K562 (cell line): Measurements from ENCODE around the gene TEX47. TPM values are rescaled to one million over a fixed set of nuclear protein-coding genes. Genes with fewer than 3 reads are reported as not detected.

ENCODE experiments used
- CEBPG ChIP-seq, 3 experiments: fragments of 200-800 bp in 1 of 3; sonication (Bioruptor generic) in 1 of 3; sonication (generic) in 1 of 3; formaldehyde crosslinking in 1 of 3; IDR thresholded peaks in 2 of 3; conservative IDR thresholded peaks in 1 of 3; 2 replicates each; pipeline versions ENCODE4 v1.6.1 to v1.8.0; 2016 to 2022; ENCODE audit warnings: missing compliant biosample characterization in 2 of 3, missing genetic modification characterization in 2 of 3, mild to moderate bottlenecking in 1 of 3, missing genetic modification reagents in 1 of 3
- EGR1 ChIP-seq: fragments of 450-650 bp; conservative IDR thresholded peaks from 2 replicates; pipeline ENCODE4 v1.6.1; 2017; ENCODE audit warnings: mild to moderate bottlenecking
- ELF1 ChIP-seq: fragments of 200-800 bp; sonication (Bioruptor generic); IDR thresholded peaks from 2 replicates; pipeline ENCODE4 v1.6.1; 2016; ENCODE audit warnings: missing genetic modification characterization, missing compliant biosample characterization
- FOXA3 ChIP-seq, 2 experiments: fragments of 450-650 bp in 1 of 2; sonication (generic) in 1 of 2; formaldehyde crosslinking; IDR thresholded peaks in 1 of 2; conservative IDR thresholded peaks in 1 of 2; 2 replicates each; pipeline versions ENCODE4 v1.4.0 to v1.8.0; 2020 to 2022; ENCODE audit warnings: mild to moderate bottlenecking in 2 of 2, missing genetic modification reagents in 1 of 2
- JUND ChIP-seq, 2 experiments: IDR thresholded peaks; 2 replicates in 1 of 2; 3 replicates in 1 of 2; pipeline ENCODE4 v1.6.1; 2011; ENCODE audit warnings: borderline replicate concordance in 2 of 2, low read depth in 2 of 2, low read length in 2 of 2, improper control_type of control experiment in 1 of 2, missing biosample characterization in 1 of 2, missing genetic modification characterization in 1 of 2, missing genetic modification reagents in 1 of 2
- MAFG ChIP-seq: fragments of 450-650 bp; conservative IDR thresholded peaks from 2 replicates; pipeline ENCODE4 v1.6.1; 2016; ENCODE audit warnings: missing genetic modification characterization, missing compliant biosample characterization
- PHF20 ChIP-seq: fragments of 450-650 bp; IDR thresholded peaks from 2 replicates; pipeline ENCODE4 v1.6.1; 2018; ENCODE audit not compliant: partially characterized antibody
- POLR3G ChIP-seq: IDR thresholded peaks from 2 replicates; pipeline ENCODE4 v1.6.1; 2011; ENCODE audit not compliant: insufficient read length, insufficient replicate concordance; ENCODE audit errors: extremely low read depth
- RBBP5 ChIP-seq: fragments of 200-600 bp; sonication (generic); IDR thresholded peaks from 2 replicates; pipeline ENCODE4 v1.6.1; 2012; ENCODE audit warnings: borderline replicate concordance, mild to moderate bottlenecking, low read length, control low read depth, inconsistent platforms; ENCODE audit not compliant: insufficient read depth, poor library complexity, severe bottlenecking
- SIRT6 ChIP-seq: IDR thresholded peaks from one replicate; pipeline ENCODE4 v1.6.1; 2012; ENCODE audit warnings: low read depth, mild to moderate bottlenecking, control low read depth, inconsistent platforms, low read length, moderate library complexity
- SMAD3 ChIP-seq: fragments of 450-650 bp; formaldehyde crosslinking; conservative IDR thresholded peaks from 2 replicates; pipeline ENCODE4 v1.4.0; 2020; ENCODE audit warnings: mild to moderate bottlenecking
- ZBTB43 ChIP-seq: sonication (generic); formaldehyde crosslinking; IDR thresholded peaks from 2 replicates; pipeline ENCODE4 v1.8.0; 2023; ENCODE audit warnings: mild to moderate bottlenecking, missing genetic modification reagents
- ZNF197 ChIP-seq: fragments of 200-800 bp; sonication (Bioruptor generic); IDR thresholded peaks from 2 replicates; pipeline ENCODE4 v1.6.1; 2016; ENCODE audit warnings: low read depth, missing genetic modification characterization, missing compliant biosample characterization
- ZNF318 ChIP-seq, 2 experiments: fragments of 450-650 bp; IDR thresholded peaks; 2 replicates each; pipeline ENCODE4 v1.6.1; 2016; ENCODE audit warnings: mild to moderate bottlenecking in 2 of 2, borderline replicate concordance in 1 of 2, low read depth in 1 of 2, moderate library complexity in 1 of 2
- ZNF785 ChIP-seq: fragments of 250-450 bp; sonication (Bioruptor Pico); IDR thresholded peaks from 2 replicates; pipeline ENCODE4 v1.4.0; 2020; ENCODE audit warnings: mild to moderate bottlenecking
- polyA plus RNA-seq, 8 experiments: library from polyadenylated mRNA; depleted of rRNA in 4 of 8; stranded (reverse) in 5 of 8; unstranded in 3 of 8; fragments of >200 nt; fragmentation: Nextera tagmentation in 2 of 8; fragmentation: Illumina TruSeq in 1 of 8; extraction: Ambion mirVana in 2 of 8; extraction: Trizol in 1 of 8; gene quantifications; 2 replicates each; pipeline versions ENCODE4 v1.2.1 to v1.2.3, GENCODE V29; 2011 to 2014; ENCODE audit warnings: inconsistent platforms in 1 of 8, missing spikeins in 1 of 8
- total RNA-seq, 7 experiments: library from RNA; depleted of rRNA in 6 of 7; stranded (reverse); fragments of >200 nt in 6 of 7; fragmentation: Illumina TruSeq in 2 of 7; extraction: Trizol in 2 of 7; gene quantifications; 2 replicates each; pipeline versions ENCODE4 v1.2.1 to v1.2.3, GENCODE V29; 2011 to 2021; ENCODE audit warnings: low replicate concordance in 1 of 7

TEX47 gene
- total and polyA plus RNA-seq, 9 of the 15 experiments (the other 6 are each of a cell fraction or from before 2014, with no cell fraction given): not detected

- TF ChIP-seq SIRT6 (no peak), ZNF197 (CRISPR knock-in tag) (0 out of 2 replicates have a peak, but pooled peaks have one; percentile 18), ELF1 (no peak), EGR1 (no peak), JUND (IDR thresholded peaks at IDR 0.05; ENCODE audit: borderline replicate concordance, low read depth, low read length) (peak; percentile 38; the same call in 1 of the 2 replicates), JUND (tag; IDR thresholded peaks at IDR 0.05; ENCODE audit: borderline replicate concordance, low read depth, low read length) (no peak; the same call in 2 of the 3 replicates), PHF20 (no peak), CEBPG (CRISPR knock-in tag; IDR thresholded peaks at IDR 0.05) (no peak), CEBPG (tag; conservative IDR thresholded peaks at IDR 0.05 in 1 of 2, IDR thresholded peaks at IDR 0.05 in 1 of 2) (0 out of 4 replicates have a peak, but pooled peaks of 1 of the 2 experiments have one; percentile 5), RBBP5 (no peak), ZNF785 (CRISPR knock-in tag) (no peak), FOXA3 (CRISPR knock-in tag; conservative IDR thresholded peaks at IDR 0.05 in 1 of 2, IDR thresholded peaks at IDR 0.05 in 1 of 2) (0 out of 4 replicates have a peak, but pooled peaks of 1 of the 2 experiments have one; percentile 4), POLR3G (no peak), MAFG (tag) (no peak), ZBTB43 (no peak), ZNF318 (IDR thresholded peaks at IDR 0.05; ENCODE audit: borderline replicate concordance in 1 of 2, low read depth in 1 of 2) (0 out of 4 replicates have a peak, but pooled peaks of 1 of the 2 experiments have one; percentile 37), SMAD3 (CRISPR knock-in tag) (no peak)
These were observed 38.7 kb downstream of the TEX47 start (continued) for GRCh38 chr7:88756802-88757201.
